ENCODE results near the gene TSEN15. TPM values are rescaled to one million over a fixed set of nuclear protein-coding genes. Genes with fewer than 3 reads are reported as not detected.
A peak's percentile ranks its signal among the peaks of the same experiment; 100 is the strongest.

The TSEN15 gene
- total RNA-seq, 1 donor from 2014 or later, result 61.2 TPM

GRCh38 chr1:184053881-184054280 is 2.4 kb downstream of the TSEN15 start:
- TF ChIP-seq CTCF (IDR thresholded peaks at IDR 0.05), result no peak
- ChIA-PET CTCF (no interaction called here), POLR2A (no interaction called here)
- Mint-ChIP-seq H3K27me3 (peaks cover 14% of the 10 kb centered on the region), H3K36me3 (ENCODE audit: low read depth) (peaks cover 31% of the 10 kb centered on the region), H3K4me1 (peaks cover 36% of the 10 kb centered on the region), H3K9me3 (no peaks in the 10 kb centered on the region), H3K4me3 (peak overlapping the region; percentile 2), H3K27ac (no peak overlapping the region)
- ATAC-seq (ENCODE audit: low read depth), result no peak
- DNase-seq, result no peak
- intact Hi-C loops (cut with micrococcal nuclease), result loop anchor here (5.0 to 10.0 kb wide), 2 partner anchors 1103 to 1641 kb away; partner anchors contain the start of genes SWT1 and TRMT1L

GRCh38 chr1:184056921-184057555 is 5.5 kb downstream of the TSEN15 start:
- Mint-ChIP-seq H3K9me3 (no peaks in the 10 kb centered on the region), H3K4me1 (peaks cover 21% of the 10 kb centered on the region), H3K27me3 (no peaks in the 10 kb centered on the region), H3K4me3 (no peak overlapping the region), H3K27ac (no peak overlapping the region), H3K36me3 (ENCODE audit: low read depth) (peaks cover 40% of the 10 kb centered on the region)
- intact Hi-C loops (cut with micrococcal nuclease), result loop anchor here (10.0 kb wide), 1 partner anchor 1638 kb away; no protein-coding TSS in a partner anchor
- POLR2A ChIA-PET, result no interaction called here
- DNase-seq, result no peak
- CTCF ChIA-PET, result no interaction called here
- no peak for TF ChIP-seq CTCF (IDR thresholded peaks at IDR 0.05)
- ATAC-seq (ENCODE audit: low read depth), result no peak

GRCh38 chr1:184059887-184060286 is 8.4 kb downstream of the TSEN15 start:
- no peaks in the 10 kb centered on the region for H3K27me3 Mint-ChIP-seq
- no peak for TF ChIP-seq CTCF (IDR thresholded peaks at IDR 0.05)
- peaks cover 3% of the 10 kb centered on the region for H3K4me1 Mint-ChIP-seq
- DNase-seq (no peak), ATAC-seq (ENCODE audit: low read depth) (no peak)
- no peak overlapping the region for H3K4me3 Mint-ChIP-seq
- ChIA-PET POLR2A (interaction anchor here (2.0 kb wide), 1 partner anchor 9 kb away, joined by 12 read pairs; the partner anchor contains the start of gene TSEN15), CTCF (no interaction called here)
- no peaks in the 10 kb centered on the region for H3K9me3 Mint-ChIP-seq
- intact Hi-C loops (cut with micrococcal nuclease), result loop anchor here (10.0 kb wide), 1 partner anchor 1635 kb away; no protein-coding TSS in a partner anchor
- no peak overlapping the region for H3K27ac Mint-ChIP-seq
- peaks cover 51% of the 10 kb centered on the region for H3K36me3 Mint-ChIP-seq (ENCODE audit: low read depth)

GRCh38 chr1:184060316-184060715 is 8.8 kb downstream of the TSEN15 start:
- Mint-ChIP-seq H3K27me3 (no peaks in the 10 kb centered on the region), H3K9me3 (no peaks in the 10 kb centered on the region), H3K36me3 (ENCODE audit: low read depth) (peaks cover 49% of the 10 kb centered on the region), H3K4me1 (no peaks in the 10 kb centered on the region), H3K4me3 (no peak overlapping the region), H3K27ac (no peak overlapping the region)
- ChIA-PET POLR2A (interaction anchor here (2.0 kb wide), 1 partner anchor 9 kb away, joined by 12 read pairs; the partner anchor contains the start of gene TSEN15), CTCF (no interaction called here)
- no peak for TF ChIP-seq CTCF (IDR thresholded peaks at IDR 0.05)
- intact Hi-C loops (cut with micrococcal nuclease), result no loop called here
- DNase-seq (no peak), ATAC-seq (ENCODE audit: low read depth) (no peak)

GRCh38 chr1:184061396-184062003 is 10.0 kb downstream of the TSEN15 start:
- no peak overlapping the region for H3K27ac Mint-ChIP-seq
- H3K27me3 Mint-ChIP-seq, result no peaks in the 10 kb centered on the region
- peaks cover 51% of the 10 kb centered on the region for H3K36me3 Mint-ChIP-seq (ENCODE audit: low read depth)
- no peak for TF ChIP-seq CTCF (IDR thresholded peaks at IDR 0.05)
- H3K9me3 Mint-ChIP-seq, result no peaks in the 10 kb centered on the region
- ChIA-PET POLR2A (interaction anchor here (2.0 kb wide), 1 partner anchor 10 kb away, joined by 12 read pairs; the partner anchor contains the start of gene TSEN15), CTCF (no interaction called here)
- ATAC-seq (ENCODE audit: low read depth), result no peak
- intact Hi-C loops (cut with micrococcal nuclease), result no loop called here
- no peak overlapping the region for H3K4me3 Mint-ChIP-seq
- H3K4me1 Mint-ChIP-seq, result no peaks in the 10 kb centered on the region
- DNase-seq, result no peak
